Activated CD4-positive, alpha-beta T cell treated with anti-CD3 and anti-CD28 coated beads, Interleukin-10, Interleukin-2, amounts not matched to agents 100 ng/mL and 50 ng/mL, durations not matched to agents 16 hours and 8 hours (primary cell): ENCODE results near the gene ZDHHC24.
"Not testable (repeated sequence)": the region's sequence is repeated elsewhere in the genome, so short reads cannot be mapped to it uniquely, and the experiment has no call there.

Experiments
- DNase-seq: peaks from one replicate; pipeline ENCODE4 v3.0.0-alpha.2; 2020

ZDHHC24 gene, protein sequence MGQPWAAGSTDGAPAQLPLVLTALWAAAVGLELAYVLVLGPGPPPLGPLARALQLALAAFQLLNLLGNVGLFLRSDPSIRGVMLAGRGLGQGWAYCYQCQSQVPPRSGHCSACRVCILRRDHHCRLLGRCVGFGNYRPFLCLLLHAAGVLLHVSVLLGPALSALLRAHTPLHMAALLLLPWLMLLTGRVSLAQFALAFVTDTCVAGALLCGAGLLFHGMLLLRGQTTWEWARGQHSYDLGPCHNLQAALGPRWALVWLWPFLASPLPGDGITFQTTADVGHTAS

DNA sequence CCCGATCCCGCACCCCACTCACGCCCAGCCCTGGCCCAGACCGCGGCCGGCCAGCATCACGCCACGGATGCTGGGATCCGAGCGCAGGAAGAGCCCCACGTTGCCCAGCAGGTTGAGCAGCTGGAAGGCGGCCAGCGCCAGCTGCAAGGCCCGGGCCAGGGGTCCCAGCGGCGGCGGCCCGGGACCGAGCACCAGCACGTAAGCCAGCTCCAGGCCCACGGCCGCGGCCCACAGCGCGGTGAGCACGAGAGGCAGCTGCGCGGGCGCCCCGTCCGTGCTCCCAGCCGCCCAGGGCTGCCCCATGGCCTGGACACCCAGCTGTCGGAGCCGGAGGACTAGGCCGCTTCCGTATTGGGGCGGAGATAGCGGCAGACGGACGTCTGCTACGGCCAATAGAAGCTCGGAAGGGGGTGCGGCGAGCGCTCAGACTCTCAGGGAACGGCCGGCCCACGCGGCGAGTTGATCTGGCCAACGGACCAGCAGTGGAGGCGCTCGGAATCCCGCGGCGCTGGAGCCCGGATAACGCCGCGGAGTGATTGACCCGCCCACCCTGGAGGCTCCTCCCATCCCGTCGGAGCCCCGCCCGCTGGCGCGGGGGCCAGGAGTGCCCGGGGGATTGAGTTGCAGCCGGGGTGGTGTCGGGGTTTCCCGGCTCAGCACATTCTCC, at the start of gene ZDHHC24:
Gene ZDHHC24, minus strand, starts transcription at position 348 of the 667 bp plus-strand sequence. Its CDS starts 45 bp downstream, at position 303.
- peak; percentile 97 for DNase-seq

DNA sequence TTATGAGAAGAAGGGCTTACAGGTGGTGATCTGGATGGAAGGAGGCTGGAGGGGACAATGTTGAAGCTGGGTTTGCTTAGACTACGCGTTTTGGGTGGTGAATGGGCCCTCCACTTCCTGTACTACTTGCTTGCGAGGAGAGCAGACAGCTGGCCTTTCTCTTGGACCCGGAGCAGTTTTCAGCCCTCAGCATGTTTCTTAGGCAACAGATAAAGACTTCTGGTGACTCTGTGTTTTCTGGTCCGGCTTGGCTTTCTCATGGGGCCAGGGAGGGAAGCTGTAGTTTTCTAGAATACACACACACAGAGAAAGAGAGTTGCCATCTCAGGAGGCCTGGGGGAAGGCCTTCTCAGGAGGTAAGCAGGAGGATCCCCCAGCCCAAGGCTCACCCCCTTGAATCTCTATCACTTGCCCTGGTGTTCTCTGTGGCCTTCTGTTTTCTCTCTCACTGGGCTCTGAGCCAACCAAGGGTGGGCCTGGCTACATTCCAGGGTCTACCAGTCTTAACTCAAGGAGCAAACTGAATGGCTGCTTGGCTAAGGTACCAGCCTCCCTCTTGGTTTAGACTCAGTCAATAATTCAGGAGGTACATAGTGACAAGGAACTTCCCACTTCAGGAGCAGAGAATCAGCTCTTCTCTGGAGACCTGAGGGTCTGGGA, 49.5 kb upstream of the ZDHHC24 start:
- DNase-seq = no peak

DNA sequence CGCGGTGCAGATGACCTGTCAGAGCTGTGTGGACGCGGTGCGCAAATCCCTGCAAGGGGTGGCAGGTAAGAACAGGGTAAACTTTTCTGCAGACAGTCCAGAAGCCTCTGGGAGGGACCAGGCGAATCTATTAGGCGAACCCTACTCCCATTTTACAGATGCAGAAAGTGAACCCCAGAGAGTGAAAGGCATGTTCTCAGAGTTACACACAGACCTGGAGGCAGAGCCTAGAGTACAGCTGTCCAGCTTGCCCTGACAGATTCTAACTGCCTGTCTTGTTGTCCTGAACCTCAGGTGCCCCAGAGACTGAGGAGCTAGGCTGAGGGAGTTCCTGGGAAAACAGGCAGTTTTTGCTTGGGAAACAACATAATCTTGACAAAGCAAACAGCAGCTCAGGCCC, 47.8 kb upstream of the ZDHHC24 start:
- no peak for DNase-seq

DNA sequence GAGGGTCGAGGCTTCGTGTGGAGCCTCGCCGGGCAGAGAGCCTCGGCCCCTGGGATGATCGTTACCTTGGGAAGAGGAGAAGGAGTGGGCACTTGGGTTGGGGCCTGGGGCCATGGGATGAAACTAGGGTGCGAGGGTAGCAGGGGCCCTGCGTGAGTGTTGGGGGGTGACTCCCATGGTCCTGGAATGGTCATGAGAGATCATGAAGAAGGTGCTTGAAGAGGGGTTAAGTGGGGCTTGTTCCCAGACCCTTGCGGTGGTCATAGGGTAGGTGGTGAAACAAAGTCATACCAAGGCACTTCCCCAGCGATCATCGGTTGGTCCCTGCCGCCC, 47.4 kb upstream of the ZDHHC24 start:
- no peak for DNase-seq

DNA sequence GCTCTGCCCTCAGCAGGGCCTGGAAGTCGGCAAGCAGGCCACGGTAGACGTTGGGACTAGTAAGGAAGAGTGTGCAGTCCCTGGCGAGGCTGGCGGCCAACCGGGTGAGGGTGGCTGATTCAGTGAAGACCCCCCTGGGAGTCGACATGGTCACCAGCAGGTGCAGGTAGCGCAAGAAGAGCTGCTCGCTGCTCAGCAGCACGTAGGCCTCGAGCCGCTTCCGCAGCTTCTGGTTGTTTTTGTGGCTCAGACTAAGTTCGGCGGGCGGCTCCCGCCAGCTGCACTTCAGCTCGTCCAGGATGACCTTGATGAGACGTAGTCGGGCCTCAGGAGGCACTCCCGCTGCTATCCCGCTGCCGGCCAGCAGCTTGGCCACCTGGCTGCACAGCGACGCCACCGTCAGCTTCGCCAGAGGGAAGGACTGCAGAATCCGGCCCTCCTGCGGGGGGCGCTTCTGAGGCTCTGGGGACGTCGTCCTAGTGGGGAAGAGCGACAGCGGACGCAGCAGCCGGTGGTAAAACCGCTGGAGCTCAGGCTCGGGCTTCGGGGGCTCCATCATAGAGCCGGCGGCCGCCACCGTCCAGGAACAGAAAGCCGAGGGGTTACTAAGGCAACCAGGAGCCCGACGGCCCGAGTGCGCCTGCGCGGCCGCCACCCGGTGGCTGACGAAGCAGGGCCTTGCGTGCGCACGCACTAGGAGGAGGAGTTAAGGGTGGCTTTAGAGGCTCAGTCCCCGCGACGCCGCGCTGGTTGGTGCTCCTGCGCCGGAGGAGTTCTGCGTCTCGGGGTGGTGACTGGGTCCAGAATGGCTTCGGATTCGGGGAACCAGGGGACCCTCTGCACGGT, 46.8 kb upstream of the ZDHHC24 start, which contains the start of the genes CCDC87 and CCS:
Gene CCDC87, minus strand, starts transcription at position 607 of the 846 bp plus-strand sequence. Its CDS starts 48 bp downstream, at position 559.
Gene CCS, plus strand, starts transcription at position 729 of the 846 bp plus-strand sequence. Its CDS starts 77 bp downstream, at position 806.
- peak; percentile 99 for DNase-seq

DNA sequence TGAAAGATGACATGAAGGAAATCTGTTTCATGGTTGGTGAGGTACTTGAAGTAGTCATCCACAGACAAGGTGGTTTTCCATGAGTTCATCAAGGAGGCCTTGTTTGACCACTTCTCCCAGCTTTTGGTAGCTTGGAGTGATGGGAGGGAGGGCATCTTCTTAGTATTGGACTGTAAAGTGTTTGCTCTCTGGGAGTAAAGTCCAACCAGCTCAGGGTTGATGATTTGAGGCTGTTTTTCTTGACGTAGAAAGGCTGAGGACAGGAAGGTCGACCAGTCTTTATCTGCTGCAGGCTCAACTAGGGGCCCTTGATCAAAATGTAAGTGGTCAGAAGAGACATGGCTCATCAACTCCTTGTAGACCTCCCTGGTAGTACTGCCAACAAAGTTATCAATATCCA, 45.3 kb upstream of the ZDHHC24 start:
- DNase-seq = no peak

DNA sequence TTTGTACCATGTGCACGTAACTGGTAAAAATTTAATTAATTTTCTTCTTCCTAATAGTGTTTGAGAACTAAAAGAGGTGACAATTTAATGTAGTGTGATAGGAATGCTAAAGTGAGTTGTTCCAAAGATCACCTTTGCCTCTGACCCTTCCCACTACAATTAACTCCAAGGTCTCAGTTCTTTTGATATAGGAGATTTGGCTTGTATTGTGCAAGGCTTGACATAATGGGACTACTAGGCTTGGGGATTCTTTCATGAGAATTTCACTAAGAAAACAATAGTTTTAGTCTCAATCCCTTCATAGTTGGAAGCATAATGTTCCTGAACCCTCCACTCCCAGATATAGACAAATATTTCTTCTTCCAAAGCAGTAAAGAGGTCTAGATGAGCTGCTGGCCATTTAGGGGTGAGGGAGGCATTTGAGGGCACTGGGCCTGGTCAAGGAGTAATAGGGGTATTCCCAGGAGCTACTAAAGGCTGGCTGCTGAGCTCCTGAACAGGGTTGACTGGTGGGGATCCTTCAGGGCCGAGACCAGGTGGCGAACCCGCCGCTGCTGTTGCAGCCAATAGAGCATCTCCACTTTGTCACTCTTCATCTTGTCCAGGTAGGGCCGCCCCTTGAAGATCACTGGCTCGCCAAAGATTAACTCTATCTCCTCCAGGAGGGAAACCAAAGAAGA, 44.3 kb upstream of the ZDHHC24 start:
- no peak for DNase-seq

DNA sequence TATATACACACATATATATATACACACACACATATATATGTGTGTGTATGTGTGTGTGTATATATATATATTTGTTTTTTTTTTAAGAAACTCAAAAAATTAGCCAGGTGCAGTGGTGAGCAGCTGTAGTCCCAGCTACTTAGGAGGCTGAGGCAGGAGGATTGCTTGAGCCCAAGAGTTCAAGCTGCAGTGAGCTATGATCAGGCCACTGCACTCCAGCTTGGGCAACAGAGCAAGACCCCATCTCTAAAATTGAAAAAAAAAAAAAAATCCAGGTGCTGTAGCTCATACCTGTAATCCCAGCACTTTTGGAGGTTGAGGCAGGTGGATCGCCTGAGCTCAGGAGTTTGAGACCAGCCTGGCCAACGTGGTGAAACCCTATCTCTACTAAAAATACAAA, 43.5 kb upstream of the ZDHHC24 start:
- not testable (repeated sequence) for DNase-seq

DNA sequence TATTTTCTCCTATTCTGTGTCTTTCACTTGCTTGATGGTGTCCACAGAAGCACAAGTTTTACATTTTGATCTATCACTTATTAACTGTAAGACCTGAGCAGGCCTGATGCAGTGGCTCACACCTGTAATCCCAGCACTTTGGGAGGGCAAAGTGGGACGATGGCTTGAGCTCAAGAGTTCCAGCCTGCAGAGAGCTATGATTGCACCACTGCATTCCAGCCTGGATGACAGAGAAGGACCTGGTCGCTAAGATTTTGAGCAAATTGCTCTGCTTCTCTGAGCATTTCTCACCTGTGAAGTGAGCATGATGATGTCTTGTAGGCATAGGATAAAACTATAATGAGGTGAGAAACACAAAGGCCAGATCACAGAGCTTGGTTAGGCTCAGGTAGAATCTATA, 40.3 kb upstream of the ZDHHC24 start:
- DNase-seq = no peak

DNA sequence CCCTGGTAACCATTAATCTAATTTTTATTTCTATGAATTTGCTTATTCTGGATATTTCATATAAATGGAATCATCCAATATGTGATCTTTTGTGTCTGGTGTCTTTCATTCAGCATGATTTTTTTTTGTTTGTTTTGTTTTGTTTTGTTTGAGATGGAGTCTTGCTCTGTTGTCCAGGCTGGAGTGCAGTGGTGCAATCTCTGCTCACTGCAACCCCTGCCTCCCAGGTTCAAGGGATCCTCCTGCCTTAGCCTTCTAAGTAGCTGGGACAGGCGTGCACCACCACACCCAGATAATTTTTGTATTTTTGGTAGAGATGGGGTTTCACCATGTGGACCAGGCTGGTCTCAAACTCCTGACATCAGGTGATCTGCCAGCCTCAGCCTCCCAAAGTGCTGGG, 39.6 kb upstream of the ZDHHC24 start:
- DNase-seq = not testable (repeated sequence)

DNA sequence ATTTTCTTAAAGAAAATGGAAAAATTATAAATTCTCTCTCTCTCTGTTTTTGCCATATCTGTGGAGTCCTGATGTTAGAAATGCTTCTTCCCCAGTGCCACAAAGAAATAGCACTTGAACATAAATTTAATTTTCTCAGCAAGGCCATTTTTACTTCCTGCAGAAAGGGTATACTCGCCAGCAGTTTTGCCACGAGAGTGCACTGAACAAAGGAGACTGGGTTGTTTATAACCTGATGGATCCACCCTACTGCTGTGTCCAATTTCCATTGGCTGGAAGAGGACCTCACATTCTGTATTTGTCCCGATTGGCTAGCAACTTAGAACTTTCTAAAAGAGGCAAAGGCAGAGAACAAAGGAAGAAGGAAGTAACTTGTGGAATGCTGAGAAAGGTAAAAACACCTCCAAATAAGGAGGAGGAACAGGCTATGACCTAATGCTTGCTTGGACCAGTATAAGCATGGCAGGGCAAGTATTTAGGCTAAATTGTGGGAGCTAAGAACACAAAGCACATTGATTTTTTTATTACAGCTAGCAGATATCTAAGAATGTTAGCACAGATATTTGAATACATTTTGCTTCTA, 36.8 kb upstream of the ZDHHC24 start:
- not testable (repeated sequence) for DNase-seq

DNA sequence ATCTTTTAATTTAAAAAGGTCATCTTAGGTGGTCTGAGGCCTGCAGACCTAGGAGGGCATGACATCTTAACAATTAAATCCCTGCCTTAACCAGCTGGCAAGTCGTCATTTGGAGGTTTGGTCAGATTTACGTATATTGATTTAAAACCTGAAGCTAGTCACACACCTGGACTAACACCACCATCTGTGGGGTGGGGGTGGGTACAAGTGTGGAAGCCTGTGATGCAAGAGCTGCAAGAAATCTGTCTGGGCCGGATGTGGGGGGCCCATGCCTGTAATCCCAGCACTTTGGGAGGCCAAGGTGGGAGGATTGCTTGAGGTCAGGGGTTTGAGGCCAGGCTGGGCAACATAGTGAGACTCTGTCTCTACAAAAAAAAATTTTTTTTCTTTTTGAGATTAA, 35.4 kb upstream of the ZDHHC24 start:
- no peak for DNase-seq

DNA sequence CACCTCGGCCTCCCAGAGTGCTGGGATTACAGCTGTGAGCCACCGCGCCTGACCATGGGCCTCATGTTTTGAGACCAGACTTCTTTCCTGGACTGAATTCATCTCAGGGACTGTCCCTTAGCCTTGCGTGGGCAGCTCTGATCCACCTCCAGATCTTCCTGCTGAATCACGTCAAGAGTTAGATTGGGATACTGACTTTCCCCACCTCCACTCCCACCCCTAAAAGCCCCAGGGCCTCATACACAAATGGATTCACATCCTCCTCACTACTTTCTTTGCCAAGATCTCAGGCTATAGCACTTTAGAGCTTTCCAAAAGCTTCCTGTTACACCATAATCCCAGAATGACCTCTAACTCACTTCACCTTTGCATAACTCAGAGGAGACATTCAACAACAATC, 35.0 kb upstream of the ZDHHC24 start:
- DNase-seq = no peak

DNA sequence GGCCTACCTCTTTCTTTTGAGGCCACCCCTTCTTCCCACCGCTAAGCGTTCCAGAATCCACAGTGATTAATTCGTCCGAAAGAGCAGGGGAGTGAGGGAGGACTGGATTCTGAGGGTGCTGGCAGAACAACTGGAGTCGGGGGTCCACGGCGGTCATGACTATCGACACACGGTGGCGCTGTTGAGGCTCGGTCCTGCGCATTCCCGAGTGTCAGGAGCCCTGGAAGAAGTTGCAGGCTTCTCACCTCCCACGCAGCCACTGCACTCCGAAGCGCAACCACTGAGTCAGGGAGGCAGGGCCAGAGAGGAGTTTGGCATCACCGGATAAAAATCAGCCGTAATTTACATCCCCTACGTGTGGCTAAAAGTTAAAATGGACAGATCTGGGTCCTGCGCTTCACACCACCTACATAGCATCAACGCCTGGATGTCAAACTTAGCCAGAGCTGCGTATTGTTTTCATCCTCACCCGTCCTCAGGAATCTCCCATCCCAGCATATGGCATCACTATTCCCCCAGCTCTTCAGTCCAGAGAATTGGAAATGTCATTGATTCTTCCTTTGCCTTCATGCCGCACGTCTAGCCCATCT, 33.3 kb upstream of the ZDHHC24 start:
- DNase-seq = peak; percentile 71

DNA sequence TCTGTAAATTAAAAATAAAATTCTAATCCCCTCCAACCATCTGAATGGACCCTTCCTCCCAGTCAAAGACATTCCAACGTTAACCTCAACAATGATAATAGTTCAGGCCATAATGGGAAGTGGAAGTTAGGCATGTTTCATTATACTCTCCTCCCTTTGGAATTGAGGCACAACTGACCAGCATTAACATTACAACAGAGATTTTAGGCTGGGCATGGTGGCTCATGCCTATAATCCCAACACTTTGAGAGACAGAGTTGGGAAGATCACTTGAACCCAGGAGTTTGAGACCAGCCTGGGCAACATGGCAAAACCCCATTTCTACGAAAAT, 25.0 kb upstream of the ZDHHC24 start:
- DNase-seq = no peak

DNA sequence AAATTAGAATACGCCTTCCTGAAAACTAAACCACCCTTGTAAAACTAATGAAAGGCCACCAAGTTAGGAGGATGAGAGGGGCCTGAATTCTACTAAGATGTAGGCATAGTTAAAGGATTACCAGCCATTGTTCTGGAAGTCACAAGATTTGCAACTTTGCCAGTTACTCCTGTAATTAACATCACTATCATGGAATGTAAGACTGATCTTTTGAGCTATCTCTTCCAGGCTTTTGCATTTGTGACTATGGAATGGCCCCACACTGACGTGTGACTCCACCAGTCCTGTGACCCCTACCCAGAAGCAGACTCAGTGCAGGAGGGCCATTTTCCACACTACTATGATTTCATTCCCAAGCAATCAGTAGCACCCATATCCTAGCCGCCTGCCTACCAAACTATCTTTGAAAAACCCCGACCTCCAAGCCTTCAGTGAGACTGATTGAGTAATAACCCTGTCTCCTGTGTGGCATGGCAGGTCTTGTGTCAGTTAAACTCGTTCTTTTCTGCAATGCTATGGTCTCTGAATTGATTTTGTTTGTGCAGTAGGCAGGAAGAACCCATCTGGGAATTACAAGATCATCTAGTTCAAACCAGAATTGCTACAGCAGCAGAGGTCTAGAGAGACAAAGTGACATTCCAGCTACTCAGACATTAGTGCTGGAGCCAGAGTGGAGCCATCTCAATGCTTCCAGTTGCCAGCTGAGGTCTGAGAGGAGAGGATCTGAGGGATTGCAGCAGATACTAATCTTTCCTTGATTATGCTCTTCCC, 24.4 kb upstream of the ZDHHC24 start:
- DNase-seq = no peak

DNA sequence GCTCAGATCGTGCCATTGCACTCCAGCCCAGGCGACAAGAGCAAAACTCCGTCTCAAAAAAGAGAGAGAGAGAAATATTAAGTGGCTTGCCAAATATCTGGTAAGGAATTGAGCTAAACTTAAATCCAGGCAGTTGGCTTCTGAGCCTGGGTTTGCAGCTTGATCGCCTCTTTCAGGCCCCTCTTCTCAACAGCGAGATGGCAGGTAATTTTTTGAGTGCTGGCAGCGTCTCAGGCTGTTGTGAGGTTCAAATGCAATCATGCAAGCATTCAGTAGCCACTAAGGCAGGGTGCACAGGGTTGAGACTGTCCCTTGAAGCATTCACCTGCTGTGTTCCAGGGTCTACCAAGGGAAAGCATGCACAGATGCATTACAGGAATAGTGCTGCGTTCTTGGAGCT, 23.2 kb upstream of the ZDHHC24 start:
- DNase-seq = no peak

DNA sequence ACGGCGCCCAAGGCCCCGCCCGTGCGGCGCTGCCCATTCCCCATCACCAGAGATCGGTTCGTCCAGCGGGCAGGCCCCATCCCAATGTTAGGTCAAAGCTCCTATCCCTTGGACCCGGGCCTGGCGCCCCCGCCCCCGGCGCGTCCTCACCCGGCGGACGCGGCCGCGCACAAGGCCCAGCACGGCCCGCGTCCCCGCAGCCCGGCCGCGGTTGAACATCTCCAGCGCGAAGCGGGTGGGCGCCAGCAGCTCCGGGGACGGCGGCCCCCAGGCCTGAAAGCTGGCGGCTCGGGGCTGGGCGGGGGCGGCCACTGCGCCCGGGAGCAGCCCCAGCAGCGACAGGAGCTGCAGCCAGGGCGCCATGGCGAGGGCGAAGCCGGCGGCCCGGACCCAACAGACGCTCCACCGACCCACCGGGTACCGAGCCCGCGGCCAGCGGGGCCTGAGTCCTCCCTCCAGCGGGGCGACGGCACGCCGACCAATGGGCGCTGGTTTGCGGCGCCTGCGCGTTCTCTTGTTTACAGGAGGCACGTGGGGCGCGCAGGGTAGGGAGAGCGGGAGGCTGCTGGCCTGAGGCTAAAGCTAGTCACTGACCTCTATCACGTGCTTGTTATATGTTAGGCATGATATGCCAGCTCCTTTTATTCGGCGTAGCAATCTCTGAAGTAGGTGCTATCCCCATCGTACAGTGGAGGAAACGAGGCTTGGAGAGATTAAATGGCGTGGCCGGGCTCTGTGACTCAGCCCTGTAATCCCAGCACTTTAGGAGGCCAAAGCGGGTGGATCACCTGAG, 22.5 kb upstream of the ZDHHC24 start, which contains the start of gene CTSF:
Gene CTSF, minus strand, starts transcription at position 483 of the 793 bp plus-strand sequence. Its CDS starts 120 bp downstream, at position 363.
- DNase-seq = peak; percentile 75

DNA sequence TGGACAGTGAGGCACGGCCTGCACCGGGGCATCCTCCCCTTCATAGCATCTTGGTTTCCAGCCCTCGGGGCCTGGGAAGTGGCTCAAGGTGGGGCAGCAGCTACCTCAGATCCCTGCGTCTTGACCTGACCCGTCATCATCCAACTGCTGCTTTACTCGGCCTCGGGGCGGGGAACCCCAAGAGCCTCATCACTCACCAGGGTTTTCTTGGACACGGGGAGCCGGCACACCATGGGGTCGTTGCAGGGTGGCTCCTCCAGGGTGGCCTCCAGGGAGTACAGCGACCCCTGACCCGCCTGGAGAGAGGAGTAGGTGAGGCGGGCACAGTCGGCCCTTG, 21.9 kb upstream of the ZDHHC24 start:
- DNase-seq = no peak

DNA sequence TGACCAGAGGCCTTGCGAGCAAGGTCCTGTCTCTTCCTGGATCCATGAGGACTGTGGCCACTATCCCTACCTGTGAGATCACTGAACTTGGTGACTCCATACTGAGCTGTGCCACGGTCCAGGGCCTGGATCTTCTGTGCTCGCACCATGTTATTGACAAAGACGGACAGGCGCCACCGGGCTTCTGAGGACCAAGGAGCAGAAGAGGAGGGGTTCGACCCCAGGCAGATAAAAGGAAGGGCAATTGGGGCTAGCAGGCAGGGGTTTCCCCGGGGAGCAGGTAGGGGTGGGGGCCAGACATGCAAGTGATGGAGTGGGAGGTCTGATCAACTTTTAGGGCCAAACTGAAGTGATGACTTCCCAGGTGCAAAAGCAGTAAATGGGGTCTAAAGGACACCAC, 20.4 kb upstream of the ZDHHC24 start:
- no peak for DNase-seq
